HG03565 (cell line): Measurements from ENCODE around the gene UGT8.

Experiments
- ATAC-seq: cut with Tn5 transposase; IDR thresholded peaks from one replicate; pipeline ENCODE4 v1.9.1; 2021; ENCODE audit warnings: mild to moderate bottlenecking, moderate library complexity; ENCODE audit not compliant: unreplicated experiment

The UGT8 gene

DNA sequence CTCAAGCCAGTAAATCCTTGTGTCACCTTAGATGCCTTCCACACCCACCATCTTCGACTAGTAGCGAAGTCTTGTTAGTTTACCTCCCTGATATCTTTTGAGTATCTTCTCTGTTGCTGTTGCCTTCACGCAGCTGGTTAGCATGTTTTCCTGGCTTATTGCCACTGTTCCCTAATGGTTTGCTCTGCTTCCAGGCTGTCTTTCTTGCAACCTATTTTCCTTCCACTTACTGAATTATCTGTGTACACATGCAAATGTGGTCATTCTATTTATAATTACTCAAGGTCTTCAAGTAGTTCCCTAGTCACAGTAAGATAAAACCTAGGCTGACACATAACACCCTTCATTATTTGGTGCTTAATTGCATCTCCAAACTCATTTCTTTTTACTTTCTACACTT, 89.5 kb downstream of the UGT8 start:
- no peak for ATAC-seq

DNA sequence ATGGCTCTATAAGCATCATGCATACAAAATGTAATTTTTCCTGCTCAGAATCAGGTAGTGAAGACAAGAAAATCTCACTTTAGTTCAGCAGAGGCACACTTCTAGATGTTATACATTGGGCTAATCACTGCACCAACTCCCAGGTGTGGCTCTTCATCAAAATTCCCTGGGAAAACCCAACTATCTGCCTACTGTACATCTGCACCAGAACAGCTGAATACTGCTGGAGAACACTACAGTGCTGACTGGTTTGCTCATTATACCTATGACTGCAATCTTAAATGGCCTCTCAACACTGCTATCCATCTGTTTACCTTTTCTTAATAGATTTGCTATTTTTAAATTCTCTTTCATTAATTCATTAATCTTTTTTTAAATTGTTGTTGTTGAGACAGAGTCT, 92.0 kb downstream of the UGT8 start:
- no peak for ATAC-seq

DNA sequence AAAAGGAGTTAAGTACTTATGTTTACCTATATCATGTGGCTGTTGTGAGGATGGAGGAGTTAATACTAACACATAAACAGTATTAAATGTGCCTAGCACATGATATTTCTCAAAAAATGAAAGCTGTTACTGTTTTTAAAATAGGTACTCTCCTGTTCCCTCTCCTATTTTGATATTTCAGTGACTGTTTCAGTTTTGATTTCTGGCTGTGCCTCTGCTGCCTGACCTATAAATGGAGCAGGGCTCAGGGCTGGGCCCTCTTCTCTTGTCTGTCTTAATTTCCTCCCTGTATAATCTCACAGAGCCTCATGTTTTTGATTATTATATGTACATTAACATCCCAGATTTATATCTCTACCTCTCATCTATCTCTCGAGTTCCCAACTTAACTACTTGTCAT, 93.3 kb downstream of the UGT8 start:
- ATAC-seq: peak; percentile 83

DNA sequence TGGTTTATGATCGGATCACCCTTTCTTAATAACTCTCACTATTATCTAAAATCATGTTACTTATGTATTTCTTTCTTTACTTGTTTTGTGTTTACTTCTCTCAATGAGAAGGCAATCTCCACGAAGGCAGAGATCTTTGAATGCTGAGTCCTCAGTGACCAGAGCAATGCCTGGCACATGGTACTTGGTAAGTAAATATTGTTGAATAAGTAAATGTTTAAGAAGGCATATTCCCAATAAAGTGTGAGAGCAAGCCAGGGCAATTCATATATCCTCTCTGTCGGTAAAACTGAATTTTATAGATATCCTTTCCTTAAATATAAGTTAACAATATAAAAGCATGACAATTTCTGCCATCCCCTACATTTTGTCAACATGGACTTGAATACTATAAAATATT, 94.4 kb downstream of the UGT8 start:
- no peak for ATAC-seq

DNA sequence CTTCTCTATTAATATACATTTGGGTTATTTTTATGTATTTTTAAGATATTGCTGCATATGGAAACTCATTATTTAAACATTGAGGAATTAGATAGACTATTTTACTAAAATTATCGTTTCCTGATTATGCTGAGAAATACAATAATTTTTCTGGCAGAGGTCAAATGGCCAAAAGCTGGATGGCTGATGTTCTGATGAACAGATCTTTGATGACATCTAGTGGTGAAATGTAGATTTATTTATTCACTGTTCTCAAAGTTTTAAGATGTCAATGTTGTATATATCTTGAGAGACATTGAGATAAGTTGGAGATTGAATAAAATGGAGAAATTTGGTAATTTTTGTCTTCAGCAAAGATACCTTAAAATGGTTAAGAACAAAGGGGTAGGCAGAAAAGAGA, 96.2 kb downstream of the UGT8 start:
- no peak for ATAC-seq

DNA sequence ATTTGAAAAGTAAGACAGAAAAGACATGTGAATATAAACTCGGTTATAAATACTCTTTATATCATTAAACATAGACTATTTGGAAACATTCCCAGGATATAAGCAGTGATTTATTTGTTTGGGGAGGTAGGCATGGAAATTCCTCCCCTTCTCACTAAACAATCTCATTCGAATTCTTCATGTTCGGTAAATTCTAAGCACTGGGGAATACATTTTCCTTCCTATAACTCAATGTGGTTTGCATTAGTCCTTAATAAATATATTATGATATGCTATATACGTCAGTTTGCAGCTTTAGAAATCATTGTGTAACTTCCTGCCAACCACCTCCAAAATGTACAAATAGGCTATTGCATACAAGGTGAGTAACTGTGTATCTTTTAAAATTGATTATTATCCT, 99.6 kb downstream of the UGT8 start:
- ATAC-seq: no peak

DNA sequence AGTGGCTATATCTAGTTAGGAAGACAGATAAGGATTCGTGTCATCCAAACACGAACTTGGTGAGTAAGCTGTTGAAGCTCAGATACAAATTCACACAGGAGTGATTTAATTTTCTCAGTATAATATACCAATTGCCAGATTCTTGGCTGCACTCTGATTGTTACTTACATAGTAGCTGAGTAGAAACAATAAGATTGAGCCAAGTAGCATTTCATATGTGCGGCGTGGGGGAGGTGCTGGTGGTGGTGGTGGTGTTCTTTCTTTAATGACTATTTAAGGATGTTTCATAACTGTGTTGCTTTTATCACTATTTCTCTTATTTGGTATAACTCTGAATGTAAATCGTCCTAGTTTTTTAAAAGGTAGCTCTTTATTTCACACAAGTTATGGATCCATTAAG, 102.9 kb downstream of the UGT8 start:
- ATAC-seq: no peak

DNA sequence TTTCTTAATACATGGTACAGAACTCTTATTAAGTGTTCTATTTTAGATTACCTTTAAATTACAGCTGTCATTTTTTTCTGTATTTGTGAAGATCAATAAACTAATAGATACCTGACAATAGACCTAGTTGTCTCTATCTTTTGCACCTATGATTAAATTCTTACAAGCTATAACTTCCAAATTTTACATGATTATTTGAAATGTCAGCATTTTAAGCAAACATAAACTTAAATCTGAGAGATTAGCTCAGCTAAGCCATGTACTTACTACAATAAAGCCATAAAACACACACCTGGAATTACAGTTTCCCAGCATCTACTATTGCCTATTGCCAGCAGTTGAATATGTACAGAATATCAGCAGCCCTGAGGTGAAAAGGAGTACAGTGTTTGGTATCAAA, 118.8 kb downstream of the UGT8 start:
- no peak for ATAC-seq

DNA sequence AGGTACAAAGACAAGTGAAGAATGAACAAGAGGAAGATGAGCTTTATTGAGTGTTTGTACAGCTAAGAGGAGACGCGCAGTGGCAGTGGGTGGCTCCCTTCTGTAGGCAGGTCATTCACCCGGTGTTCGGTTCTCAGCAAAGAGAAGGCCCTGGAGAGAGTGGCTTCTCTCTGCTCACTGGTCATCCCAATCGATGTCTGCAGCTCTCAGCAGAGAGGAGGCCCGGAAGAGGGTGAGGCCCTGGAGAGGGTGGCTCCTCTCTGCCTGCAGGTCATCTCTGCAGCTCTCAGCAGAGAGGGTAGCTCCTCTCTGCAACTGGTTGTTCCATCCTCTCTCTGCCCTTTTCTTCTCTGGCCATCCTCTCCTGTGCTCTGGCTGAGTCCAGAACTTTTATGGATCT, 126.5 kb downstream of the UGT8 start:
- ATAC-seq: no peak

DNA sequence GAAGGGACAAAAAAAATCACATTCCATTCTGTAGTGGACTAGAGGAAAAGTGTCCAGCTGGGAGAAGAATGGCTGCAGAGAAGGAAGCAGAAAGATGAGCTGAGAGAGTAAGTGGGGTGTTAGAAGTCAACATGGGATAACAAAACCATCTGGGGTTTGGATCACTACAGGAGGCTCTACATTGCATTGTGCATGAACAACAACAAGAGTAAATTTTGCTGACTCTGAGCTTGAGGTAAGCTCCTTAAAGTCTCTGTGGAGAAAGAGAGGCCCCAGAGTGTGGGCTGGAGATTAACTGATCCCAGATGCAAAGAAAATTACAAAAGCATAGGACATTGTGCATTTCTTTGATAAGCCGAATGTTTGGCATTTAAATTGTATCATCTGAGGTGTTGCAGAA, 128.9 kb downstream of the UGT8 start:
- no peak for ATAC-seq
